Loucy (cell line): ENCODE measurements around the gene LMAN2L.

Source experiments
- H2AFZ ChIP-seq: fragments of 200-600 bp; sonication (generic); 2 replicates; pipeline ENCODE4 v1.6.0; 2016; ENCODE audit warnings: antibody characterized with exemption, mild to moderate bottlenecking, low read length, moderate library complexity
- H3F3A ChIP-seq: fragments of 200-600 bp; 2 replicates; pipeline ENCODE4 v1.6.0; 2016; ENCODE audit warnings: antibody characterized with exemption, low read depth, mild to moderate bottlenecking
- H3K27me3 ChIP-seq: fragments of 200-600 bp; sonication (generic); 2 replicates; pipeline ENCODE4 v1.6.1; 2014; ENCODE audit warnings: low read length, mild to moderate bottlenecking; ENCODE audit not compliant: insufficient read depth, poor library complexity, severe bottlenecking
- H3K36me3 ChIP-seq: fragments of 200-600 bp; sonication (generic); 2 replicates; pipeline ENCODE4 v1.6.1; 2016; ENCODE audit warnings: low read length; ENCODE audit not compliant: insufficient read depth
- H3K4me1 ChIP-seq: fragments of 200-600 bp; sonication (generic); 2 replicates; pipeline ENCODE4 v1.5.1; 2014; ENCODE audit warnings: low read length, mild to moderate bottlenecking; ENCODE audit not compliant: insufficient read depth, poor library complexity, severe bottlenecking
- H3K4me2 ChIP-seq: fragments of 200-600 bp; sonication (generic); 2 replicates; pipeline ENCODE4 v1.6.0; 2014; ENCODE audit warnings: antibody characterized with exemption, low read length, low read depth, mild to moderate bottlenecking; ENCODE audit not compliant: poor library complexity, severe bottlenecking
- H3K4me3 ChIP-seq: fragments of 200-600 bp; sonication (generic); 2 replicates; pipeline ENCODE4 v1.5.1; 2014; ENCODE audit warnings: low read length, mild to moderate bottlenecking, mixed read lengths; ENCODE audit not compliant: poor library complexity, severe bottlenecking
- H3K79me2 ChIP-seq: fragments of 200-600 bp; sonication (generic); 2 replicates; pipeline ENCODE4 v1.6.1; 2014; ENCODE audit warnings: low read length; ENCODE audit not compliant: insufficient read depth
- H3K9ac ChIP-seq: fragments of 200-600 bp; sonication (generic); 2 replicates; pipeline ENCODE4 v1.6.0; 2014; ENCODE audit warnings: mild to moderate bottlenecking, low read depth, low read length, moderate library complexity; ENCODE audit not compliant: poor library complexity, severe bottlenecking
- H3K9me2 ChIP-seq: fragments of 200-600 bp; sonication (generic); replicated peaks from 2 replicates; pipeline ENCODE4 v1.6.1; 2016; ENCODE audit warnings: low read depth, low read length, mixed read lengths
- H3K9me3 ChIP-seq: fragments of 200-600 bp; sonication (generic); 2 replicates; pipeline ENCODE4 v1.6.1; 2014; ENCODE audit warnings: mild to moderate bottlenecking, antibody characterized with exemption, low read length, low read depth; ENCODE audit not compliant: insufficient read depth
- H4K20me1 ChIP-seq: fragments of 200-600 bp; sonication (generic); 2 replicates; pipeline ENCODE4 v1.6.0; 2014; ENCODE audit warnings: antibody characterized with exemption, low read length, mild to moderate bottlenecking; ENCODE audit not compliant: insufficient read depth, poor library complexity, severe bottlenecking
- EZH2phosphoT487 ChIP-seq: fragments of 200-600 bp; IDR thresholded peaks from 2 replicates; pipeline ENCODE4 v1.6.1; 2018; ENCODE audit warnings: antibody characterized with exemption, mild to moderate bottlenecking, moderate library complexity, borderline replicate concordance
- TF ChIP-seq, protein P1 (sequence below): fragments of 200-600 bp; sonication (generic); conservative IDR thresholded peaks from 2 replicates; pipeline ENCODE4 v1.5.1; 2014; ENCODE audit warnings: mild to moderate bottlenecking, antibody characterized with exemption, low read length

The LMAN2L gene

DNA sequence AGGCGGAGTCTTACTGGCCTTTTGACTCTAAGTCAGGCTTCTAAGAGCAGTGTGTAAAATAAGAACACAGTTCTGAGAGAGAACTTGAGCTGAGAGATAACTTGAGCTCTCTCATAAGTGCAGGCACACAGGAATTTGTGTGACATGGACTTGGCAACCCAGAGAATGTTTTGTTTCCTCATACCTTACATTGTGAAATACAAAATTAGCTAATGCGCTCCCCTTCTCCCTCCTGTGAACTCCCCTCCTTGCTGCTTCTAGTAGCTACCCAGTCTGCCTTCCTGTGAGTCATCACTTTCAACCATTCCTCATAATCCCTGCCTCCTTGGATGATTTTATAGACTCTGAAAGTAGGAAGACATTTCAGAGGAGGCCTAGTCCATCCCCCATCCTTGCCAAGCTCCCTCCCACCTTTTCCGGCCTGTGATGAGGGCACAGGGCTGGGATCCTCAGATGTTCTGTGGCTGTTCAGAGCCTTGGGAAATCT lies 74.7 kb downstream of the LMAN2L start:
- Histone ChIP-seq H3K27me3 (no peaks in the 10 kb centered on the region), H3K9ac (no peak overlapping the region), H3K4me1 (no peaks in the 10 kb centered on the region), H3F3A (no peaks in the 10 kb centered on the region), H3K79me2 (no peaks in the 10 kb centered on the region), H3K9me2 (no peaks in the 10 kb centered on the region), H3K9me3 (no peaks in the 10 kb centered on the region), H2AFZ (no peak overlapping the region), H3K36me3 (no peaks in the 10 kb centered on the region), H3K4me2 (no peak overlapping the region), H3K4me3 (no peak overlapping the region), H4K20me1 (no peaks in the 10 kb centered on the region)
- TF ChIP-seq EZH2phosphoT487, result no peak
- TF ChIP-seq, protein P1, sequence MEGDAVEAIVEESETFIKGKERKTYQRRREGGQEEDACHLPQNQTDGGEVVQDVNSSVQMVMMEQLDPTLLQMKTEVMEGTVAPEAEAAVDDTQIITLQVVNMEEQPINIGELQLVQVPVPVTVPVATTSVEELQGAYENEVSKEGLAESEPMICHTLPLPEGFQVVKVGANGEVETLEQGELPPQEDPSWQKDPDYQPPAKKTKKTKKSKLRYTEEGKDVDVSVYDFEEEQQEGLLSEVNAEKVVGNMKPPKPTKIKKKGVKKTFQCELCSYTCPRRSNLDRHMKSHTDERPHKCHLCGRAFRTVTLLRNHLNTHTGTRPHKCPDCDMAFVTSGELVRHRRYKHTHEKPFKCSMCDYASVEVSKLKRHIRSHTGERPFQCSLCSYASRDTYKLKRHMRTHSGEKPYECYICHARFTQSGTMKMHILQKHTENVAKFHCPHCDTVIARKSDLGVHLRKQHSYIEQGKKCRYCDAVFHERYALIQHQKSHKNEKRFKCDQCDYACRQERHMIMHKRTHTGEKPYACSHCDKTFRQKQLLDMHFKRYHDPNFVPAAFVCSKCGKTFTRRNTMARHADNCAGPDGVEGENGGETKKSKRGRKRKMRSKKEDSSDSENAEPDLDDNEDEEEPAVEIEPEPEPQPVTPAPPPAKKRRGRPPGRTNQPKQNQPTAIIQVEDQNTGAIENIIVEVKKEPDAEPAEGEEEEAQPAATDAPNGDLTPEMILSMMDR, result no peak

DNA sequence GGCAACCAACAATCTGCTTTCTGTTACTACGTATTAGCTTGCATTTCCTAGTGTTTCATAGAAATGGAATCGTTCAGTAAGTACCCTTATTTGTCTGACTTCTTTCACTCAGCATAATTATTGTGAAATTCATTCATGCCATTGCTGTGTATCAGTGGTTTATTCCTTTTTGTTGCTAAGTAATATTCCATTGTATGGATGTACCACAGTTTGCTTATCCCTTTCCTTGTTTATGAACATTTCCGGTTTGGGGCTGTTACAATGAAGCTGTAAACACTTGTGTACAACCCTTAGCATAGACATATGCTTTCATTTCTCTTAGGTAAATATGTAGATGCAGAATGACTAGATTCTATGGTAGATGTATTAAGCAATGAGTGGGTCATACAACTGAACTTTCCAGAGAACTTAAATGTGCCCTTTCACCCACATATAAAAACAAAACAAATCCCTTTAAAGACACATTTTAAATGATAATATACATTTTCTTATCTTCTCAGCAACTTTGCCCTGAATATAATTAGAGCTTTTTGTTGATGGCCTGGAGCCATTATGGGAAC lies 75.4 kb downstream of the LMAN2L start:
- Histone ChIP-seq H3K4me1 (no peaks in the 10 kb centered on the region), H4K20me1 (no peaks in the 10 kb centered on the region), H2AFZ (no peak overlapping the region), H3K9me3 (no peaks in the 10 kb centered on the region), H3K9me2 (no peaks in the 10 kb centered on the region), H3K79me2 (no peaks in the 10 kb centered on the region), H3K9ac (no peak overlapping the region), H3K4me3 (no peak overlapping the region), H3K4me2 (no peak overlapping the region), H3F3A (no peaks in the 10 kb centered on the region), H3K36me3 (no peaks in the 10 kb centered on the region), H3K27me3 (no peaks in the 10 kb centered on the region)
- TF ChIP-seq EZH2phosphoT487, result no peak
- TF ChIP-seq, protein P1, result no peak

DNA sequence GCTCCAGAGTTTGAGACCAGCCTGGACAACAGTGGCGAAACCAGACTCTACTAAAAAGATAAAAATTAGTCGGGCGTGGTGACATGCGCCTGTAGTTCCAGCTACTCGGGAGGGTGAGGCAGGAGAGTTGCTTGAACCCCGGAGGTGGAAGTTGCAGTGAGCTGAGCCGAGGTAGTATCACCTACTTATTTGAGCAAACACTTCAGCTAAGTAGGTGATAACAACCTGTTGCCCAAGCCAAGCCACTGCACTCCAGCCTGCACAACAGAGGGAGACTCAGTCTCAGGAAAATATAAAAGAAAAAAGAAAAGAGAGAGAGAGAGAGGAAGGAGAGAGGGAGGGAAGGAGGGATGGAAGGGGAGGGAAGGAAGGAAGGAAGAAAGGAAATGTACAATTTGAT lies 76.0 kb downstream of the LMAN2L start:
- Histone ChIP-seq H3F3A (no peaks in the 10 kb centered on the region), H3K4me3 (no peak overlapping the region), H3K9me3 (no peaks in the 10 kb centered on the region), H3K4me1 (no peaks in the 10 kb centered on the region), H4K20me1 (no peaks in the 10 kb centered on the region), H3K9ac (no peak overlapping the region), H3K4me2 (no peak overlapping the region), H3K27me3 (no peaks in the 10 kb centered on the region), H2AFZ (no peak overlapping the region), H3K9me2 (no peaks in the 10 kb centered on the region), H3K36me3 (no peaks in the 10 kb centered on the region), H3K79me2 (no peaks in the 10 kb centered on the region)
- TF ChIP-seq, protein P1, result no peak
- TF ChIP-seq EZH2phosphoT487, result no peak
